ENCODE results near the gene AKAP5.
"Not testable (repeated sequence)": the region's sequence is repeated elsewhere in the genome, so short reads cannot be mapped to it uniquely, and the experiment has no call there.

Gene AKAP5

GRCh38 chr14:64508215-64508776, 43.0 kb downstream of the AKAP5 start:
- no peak for TF ChIP-seq CTCF (IDR thresholded peaks at IDR 0.05; ENCODE audit: low read depth, low read length)
- no peak overlapping the region for H3K4me3 ChIP-seq (ENCODE audit: low read depth, low read length)
- DNase-seq (ENCODE audit: low read depth, low spot score), result no peak

DNA sequence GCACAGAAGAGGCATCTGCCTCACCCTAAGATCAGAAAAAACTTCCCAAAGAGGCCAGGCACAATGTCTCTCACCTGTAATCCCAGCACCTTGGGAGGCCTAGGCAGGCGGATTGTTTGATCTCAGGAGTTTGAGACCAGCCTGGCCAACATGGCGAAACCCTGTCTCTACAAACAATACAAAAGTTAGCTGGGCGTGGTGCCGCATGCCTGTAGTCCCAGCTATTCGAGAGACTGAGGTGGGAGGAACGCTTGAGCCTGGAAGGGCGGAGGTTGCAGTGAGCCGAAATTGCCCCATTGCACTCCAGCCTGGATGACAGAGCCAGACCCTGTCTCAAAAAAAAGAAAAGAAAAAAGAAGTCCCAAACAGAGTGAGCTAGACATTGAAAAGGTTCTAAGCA, 43.7 kb downstream of the AKAP5 start:
- H3K4me3 ChIP-seq (ENCODE audit: low read depth, low read length), result no peak overlapping the region
- in situ Hi-C loops (cut with HindIII; ENCODE audit: low sequenced_read_pairs), result no loop called here
- no peak for DNase-seq (ENCODE audit: low read depth, low spot score)
- no peak for TF ChIP-seq CTCF (IDR thresholded peaks at IDR 0.05; ENCODE audit: low read depth, low read length)

More at GRCh38 chr14:64508215-64508776, 43.0 kb downstream of the AKAP5 start:
- in situ Hi-C loops (cut with HindIII; ENCODE audit: low sequenced_read_pairs), result no loop called here

GRCh38 chr14:64510825-64511671, 45.7 kb downstream of the AKAP5 start:
- peak; percentile 68 for DNase-seq (ENCODE audit: low read depth, low spot score)
- TF ChIP-seq CTCF (IDR thresholded peaks at IDR 0.05; ENCODE audit: low read depth, low read length), result peak; percentile 90
- in situ Hi-C loops (cut with HindIII; ENCODE audit: low sequenced_read_pairs), result no loop called here
- no peak overlapping the region for H3K4me3 ChIP-seq (ENCODE audit: low read depth, low read length)

DNA sequence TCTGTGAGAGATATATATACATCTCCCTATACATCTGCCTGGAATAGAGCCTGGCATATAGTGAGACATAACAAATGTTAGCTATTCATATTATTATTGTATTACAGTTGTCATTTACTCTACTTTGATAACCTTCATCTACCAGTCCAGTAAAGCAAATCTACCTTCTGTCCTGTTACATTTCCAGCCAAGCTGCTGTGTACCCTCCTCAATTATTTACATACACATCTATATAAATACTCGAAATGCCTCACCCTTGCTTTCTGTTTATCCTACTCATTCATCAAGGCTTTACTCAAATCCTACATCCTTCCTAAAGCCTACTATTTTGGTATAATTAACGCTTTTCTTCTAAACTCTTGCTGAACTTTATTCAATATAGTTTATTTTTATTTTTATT, 48.0 kb downstream of the AKAP5 start:
- in situ Hi-C loops (cut with HindIII; ENCODE audit: low sequenced_read_pairs), result no loop called here
- no peak overlapping the region for H3K4me3 ChIP-seq (ENCODE audit: low read depth, low read length)
- TF ChIP-seq CTCF (IDR thresholded peaks at IDR 0.05; ENCODE audit: low read depth, low read length), result no peak
- DNase-seq (ENCODE audit: low read depth, low spot score), result no peak

DNA sequence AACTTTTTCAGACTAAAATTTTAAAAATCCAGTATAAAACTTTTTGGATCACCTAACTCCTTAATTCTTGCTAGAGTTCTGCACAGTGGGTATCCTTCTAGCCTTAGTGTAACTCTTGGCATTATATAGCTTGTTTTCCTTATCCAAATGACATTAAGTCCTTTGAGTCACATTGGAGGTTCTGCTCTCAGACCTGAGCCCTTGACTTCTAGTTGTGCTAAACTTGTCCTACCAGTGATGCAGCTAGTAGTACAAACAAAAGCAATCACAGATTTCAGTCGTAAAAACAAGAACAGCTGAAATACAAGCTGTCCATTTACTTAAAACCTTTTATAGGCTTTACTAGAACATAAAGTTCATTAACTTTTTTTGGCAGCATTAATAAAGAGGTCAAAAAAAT, 49.8 kb downstream of the AKAP5 start:
- TF ChIP-seq CTCF (IDR thresholded peaks at IDR 0.05; ENCODE audit: low read depth, low read length), result no peak
- no peak for DNase-seq (ENCODE audit: low read depth, low spot score)
- in situ Hi-C loops (cut with HindIII; ENCODE audit: low sequenced_read_pairs), result no loop called here
- no peak overlapping the region for H3K4me3 ChIP-seq (ENCODE audit: low read depth, low read length)

GRCh38 chr14:64516969-64517368, 51.7 kb downstream of the AKAP5 start:
- H3K4me3 ChIP-seq (ENCODE audit: low read depth, low read length), result no peak overlapping the region
- in situ Hi-C loops (cut with HindIII; ENCODE audit: low sequenced_read_pairs), result no loop called here
- TF ChIP-seq CTCF (IDR thresholded peaks at IDR 0.05; ENCODE audit: low read depth, low read length), result no peak

DNA sequence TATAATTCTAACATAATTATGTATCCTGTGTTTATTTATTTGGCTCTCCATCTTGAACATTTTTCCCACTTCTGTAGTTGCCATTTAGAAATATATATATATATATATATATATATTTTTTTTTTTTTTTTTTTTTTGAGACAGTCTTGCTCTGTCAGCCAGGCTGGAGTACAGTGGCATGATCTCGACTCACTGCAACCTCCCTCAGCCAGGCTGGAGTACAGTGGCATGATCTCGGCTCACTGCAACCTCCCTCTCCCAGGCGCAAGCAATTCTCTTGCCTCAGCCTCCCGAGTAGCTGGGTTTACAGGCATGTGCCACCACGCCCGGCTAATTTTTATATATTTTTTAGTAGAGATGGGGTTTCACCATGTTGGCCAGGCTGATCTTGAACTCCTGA, 52.4 kb downstream of the AKAP5 start:
- DNase-seq (ENCODE audit: low read depth, low spot score); H3K4me3 ChIP-seq (ENCODE audit: low read depth, low read length); in situ Hi-C loops (cut with HindIII; ENCODE audit: low sequenced_read_pairs): not testable (repeated sequence)

More at GRCh38 chr14:64516969-64517368, 51.7 kb downstream of the AKAP5 start:
- DNase-seq (ENCODE audit: low read depth, low spot score), result no peak

Measured in astrocyte of the spinal cord (primary cell).